GM23338 (cell line): ENCODE measurements around the gene ERI3. TPM values are rescaled to one million over a fixed set of nuclear protein-coding genes. Genes with fewer than 3 reads are reported as not detected.

Source experiments
- ATAC-seq: fragments of 200-7000 bp; cut with Tn5 transposase; 3 replicates; pipeline ENCODE4 v1.9.1; 2020
- DNase-seq: peaks from one replicate; pipeline ENCODE4 v3.0.0-alpha.2; 2015; ENCODE audit warnings: low spot score
- H2AFZ ChIP-seq: fragments of 200-600 bp; sonication (generic); 2 replicates; pipeline ENCODE4 v1.8.0; 2016; ENCODE audit warnings: antibody characterized with exemption, mild to moderate bottlenecking, moderate library complexity
- H3F3A ChIP-seq: fragments of 200-600 bp; sonication (generic); replicated peaks from 2 replicates; pipeline ENCODE4 v1.8.0; 2017; ENCODE audit warnings: antibody characterized with exemption, mixed run types, low read depth
- H3K27ac ChIP-seq: fragments of 200-600 bp; sonication (generic); 2 replicates; pipeline ENCODE4 v1.6.1; 2016; ENCODE audit warnings: low read depth
- H3K27me3 ChIP-seq: fragments of 200-600 bp; sonication (generic); 2 replicates; pipeline ENCODE4 v1.8.0; 2016; ENCODE audit warnings: mild to moderate bottlenecking, mixed run types, moderate library complexity; ENCODE audit not compliant: insufficient read depth
- H3K36me3 ChIP-seq: fragments of 200-600 bp; sonication (generic); 2 replicates; pipeline ENCODE4 v1.8.0; 2016; ENCODE audit warnings: mild to moderate bottlenecking; ENCODE audit not compliant: insufficient read depth
- H3K4me1 ChIP-seq: fragments of 200-600 bp; sonication (generic); 2 replicates; pipeline ENCODE4 v1.8.0; 2016; ENCODE audit warnings: mild to moderate bottlenecking, moderate library complexity; ENCODE audit not compliant: insufficient read depth
- H3K4me2 ChIP-seq: fragments of 200-600 bp; sonication (generic); 2 replicates; pipeline ENCODE4 v1.7.1; 2017; ENCODE audit warnings: mixed run types
- H3K4me3 ChIP-seq: fragments of 200-600 bp; sonication (generic); 2 replicates; pipeline ENCODE4 v1.6.1; 2016; ENCODE audit warnings: mixed run types
- H3K79me2 ChIP-seq: fragments of 200-600 bp; sonication (generic); replicated peaks from 2 replicates; pipeline ENCODE4 v1.8.0; 2017; ENCODE audit warnings: mild to moderate bottlenecking; ENCODE audit not compliant: insufficient read depth
- H3K9me2 ChIP-seq: fragments of 200-600 bp; sonication (generic); 2 replicates; pipeline ENCODE4 v1.8.0; 2017; ENCODE audit not compliant: insufficient read depth
- H4K20me1 ChIP-seq: fragments of 200-600 bp; sonication (generic); replicated peaks from 2 replicates; pipeline ENCODE4 v1.8.0; 2017; ENCODE audit warnings: mild to moderate bottlenecking; ENCODE audit not compliant: insufficient read depth
- H3K27ac Mint-ChIP-seq: 2 replicates; pipeline ENCODE4 v1.8.0; 2020; ENCODE audit warnings: inconsistent platforms, mild to moderate bottlenecking, moderate library complexity, mixed read lengths
- H3K27me3 Mint-ChIP-seq: 3 replicates; pipeline ENCODE4 v1.8.0; 2022; ENCODE audit warnings: low read depth, mild to moderate bottlenecking, moderate library complexity, mixed read lengths, inconsistent platforms; ENCODE audit not compliant: insufficient read depth, poor library complexity
- H3K36me3 Mint-ChIP-seq: 3 replicates; pipeline ENCODE4 v1.8.0; 2021; ENCODE audit warnings: low read depth, mild to moderate bottlenecking, inconsistent platforms, moderate library complexity, mixed read lengths
- H3K4me1 Mint-ChIP-seq: 3 replicates; pipeline ENCODE4 v1.8.0; 2020; ENCODE audit warnings: mild to moderate bottlenecking, inconsistent platforms, mixed read lengths
- H3K4me3 Mint-ChIP-seq: 3 replicates; pipeline ENCODE4 v1.8.0; 2021; ENCODE audit warnings: moderate library complexity, mild to moderate bottlenecking, inconsistent platforms, mixed read lengths
- H3K9me3 Mint-ChIP-seq: 3 replicates; pipeline ENCODE4 v1.8.0; 2020; ENCODE audit warnings: moderate library complexity, mild to moderate bottlenecking, inconsistent platforms, mixed read lengths
- CREB1 ChIP-seq: fragments of 250-450 bp; sonication (Bioruptor Pico); IDR thresholded peaks from 2 replicates; pipeline ENCODE4 v1.5.0; 2020; ENCODE audit warnings: low read depth, mild to moderate bottlenecking, moderate library complexity
- CTCF ChIP-seq, 2 experiments: fragments of 200-600 bp in 1 of 2; sonication (generic) in 1 of 2; conservative IDR thresholded peaks; 2 replicates each; pipeline versions ENCODE4 v1.5.1 to v1.6.1; 2016 to 2017; ENCODE audit warnings: antibody characterized with exemption in 2 of 2, low read depth in 2 of 2, mild to moderate bottlenecking in 2 of 2, moderate library complexity in 1 of 2
- ETS1 ChIP-seq: IDR thresholded peaks from 2 replicates; pipeline ENCODE4 v1.6.1; 2016; ENCODE audit warnings: antibody characterized with exemption
- EZH2 ChIP-seq: fragments of 200-600 bp; sonication (generic); IDR thresholded peaks from one replicate; pipeline ENCODE4 v1.8.0; 2017; ENCODE audit warnings: antibody characterized with exemption, mild to moderate bottlenecking, low read depth; ENCODE audit not compliant: unreplicated experiment
- EZH2phosphoT487 ChIP-seq: fragments of 200-600 bp; sonication (generic); IDR thresholded peaks from one replicate; pipeline ENCODE4 v1.8.1; 2018; ENCODE audit warnings: antibody characterized with exemption; ENCODE audit not compliant: unreplicated experiment
- JUNB ChIP-seq: IDR thresholded peaks from one replicate; pipeline ENCODE4 v1.6.1; 2016; ENCODE audit warnings: antibody characterized with exemption; ENCODE audit not compliant: unreplicated experiment
- NANOG ChIP-seq: IDR thresholded peaks from 2 replicates; pipeline ENCODE4 v1.6.1; 2016; ENCODE audit warnings: antibody characterized with exemption, borderline replicate concordance
- POLR2AphosphoS5 ChIP-seq: IDR thresholded peaks from 2 replicates; pipeline ENCODE4 v1.6.1; 2016; ENCODE audit warnings: antibody characterized with exemption, low read depth
- REST ChIP-seq: IDR thresholded peaks from one replicate; pipeline ENCODE4 v1.6.1; 2018; ENCODE audit warnings: antibody characterized with exemption; ENCODE audit not compliant: unreplicated experiment
- STAT1 ChIP-seq: IDR thresholded peaks from one replicate; pipeline ENCODE4 v1.6.1; 2016; ENCODE audit warnings: antibody characterized with exemption; ENCODE audit not compliant: unreplicated experiment
- ZNF114 ChIP-seq: fragments of 250-450 bp; sonication (Bioruptor Pico); IDR thresholded peaks from 2 replicates; pipeline ENCODE4 v1.5.0; 2020; ENCODE audit warnings: mild to moderate bottlenecking, moderate library complexity
- ZNF331 ChIP-seq: fragments of 250-450 bp; sonication (Bioruptor Pico); IDR thresholded peaks from 2 replicates; pipeline ENCODE4 v1.5.0; 2020; ENCODE audit warnings: low read depth, mild to moderate bottlenecking, moderate library complexity
- ZNF462 ChIP-seq: fragments of 250-450 bp; sonication (Bioruptor Pico); IDR thresholded peaks from 2 replicates; pipeline ENCODE4 v1.5.0; 2020; ENCODE audit warnings: mild to moderate bottlenecking, moderate library complexity
- polyA plus RNA-seq: library from polyadenylated mRNA; unstranded; fragments of >200 nt; fragmentation: Nextera tagmentation; extraction: Ambion mirVana; gene quantifications from 2 replicates; pipeline ENCODE4 v1.2.1, GENCODE V29; 2016
- total RNA-seq: library from RNA; depleted of rRNA; stranded (reverse); fragments of >200 nt; shearing (Covaris generic); gene quantifications from 2 replicates; pipeline ENCODE4 v1.2.3, GENCODE V29; 2014

Gene ERI3
- total and polyA plus RNA-seq, 2 experiments from 2014 or later = 63.0 to 70.1 TPM

- H4K20me1 ChIP-seq = peaks cover 30% of the 10 kb centered on the region
These were observed 16.9 kb downstream of the ERI3 start for GRCh38 chr1:44338136-44338535.

More at GRCh38 chr1:44338136-44338535, 16.9 kb downstream of the ERI3 start:
- no peak overlapping the region for H3K4me3 ChIP-seq
- no peak overlapping the region for H3K27ac Mint-ChIP-seq
- peaks cover 52% of the 10 kb centered on the region for H3K79me2 ChIP-seq
- H3K9me3 Mint-ChIP-seq = peaks cover 4% of the 10 kb centered on the region; the same call in 2 of the 3 replicates
- DNase-seq = no peak
- no peaks in the 10 kb centered on the region for H3K9me2 ChIP-seq
- TF ChIP-seq CREB1 (CRISPR knock-in tag) = no peak
- TF ChIP-seq EZH2 = no peak
- TF ChIP-seq ZNF462 (CRISPR knock-in tag) = no peak
- TF ChIP-seq ZNF331 (CRISPR knock-in tag) = no peak
- no peak for TF ChIP-seq POLR2AphosphoS5
- no peak for TF ChIP-seq EZH2phosphoT487
- no peak for TF ChIP-seq NANOG
- TF ChIP-seq JUNB = no peak
- no peak for TF ChIP-seq STAT1
- no peak for TF ChIP-seq REST
- TF ChIP-seq ZNF114 = no peak
- no peak for TF ChIP-seq ETS1
- no peak for TF ChIP-seq CTCF (conservative IDR thresholded peaks at IDR 0.05; ENCODE audit: low read depth in 2 of 2)
- no peaks in the 10 kb centered on the region for H3K27me3 ChIP-seq
- H2AFZ ChIP-seq = no peak overlapping the region
- H3K4me1 Mint-ChIP-seq = peaks cover 30% of the 10 kb centered on the region
- H3K27ac ChIP-seq = no peak overlapping the region
- peaks cover 21% of the 10 kb centered on the region for H3K4me1 ChIP-seq
- peaks cover 4% of the 10 kb centered on the region for H3K27me3 Mint-ChIP-seq
- no peak overlapping the region for H3K4me3 Mint-ChIP-seq
- H3K36me3 Mint-ChIP-seq = peaks cover 35% of the 10 kb centered on the region
- H3K36me3 ChIP-seq = peaks cover 14% of the 10 kb centered on the region; the same call in 1 of the 2 replicates
- no peak for ATAC-seq
- no peak overlapping the region for H3K4me2 ChIP-seq
- no peaks in the 10 kb centered on the region for H3F3A ChIP-seq
